Activated naive CD4-positive, alpha-beta T cell treated with anti-CD3 and anti-CD28 coated beads for 36 hours (primary cell): ENCODE measurements around the gene OR52N1. TPM values are rescaled to one million over a fixed set of nuclear protein-coding genes. Genes with fewer than 3 reads are reported as not detected.
A peak's percentile ranks its signal among the peaks of the same experiment; 100 is the strongest.

Source experiments
- CTCF ChIA-PET: fragments of 350-600 bp; sonication (Branson Sonifier 250); formaldehyde crosslinking; loops from one replicate; lab custom pipeline; 2021; ENCODE audit warnings: antibody characterized with exemption; lab: Charles Lee
- DNase-seq: peaks from one replicate; pipeline ENCODE4 v3.0.0-alpha.2; 2020
- H3K27ac Mint-ChIP-seq: one replicate; pipeline ENCODE4 v1.8.0; 2021; ENCODE audit warnings: mild to moderate bottlenecking, mixed read lengths
- H3K27me3 Mint-ChIP-seq: one replicate; pipeline ENCODE4 v1.8.0; 2021; ENCODE audit warnings: low read depth, mixed read lengths
- H3K36me3 Mint-ChIP-seq: one replicate; pipeline ENCODE4 v1.8.0; 2021; ENCODE audit warnings: low read depth, mixed read lengths
- H3K4me1 Mint-ChIP-seq: one replicate; pipeline ENCODE4 v1.8.0; 2021; ENCODE audit warnings: low read depth, mixed read lengths
- H3K4me3 Mint-ChIP-seq: one replicate; pipeline ENCODE4 v1.8.0; 2021; ENCODE audit warnings: mild to moderate bottlenecking, moderate library complexity, mixed read lengths
- H3K9me3 Mint-ChIP-seq: one replicate; pipeline ENCODE4 v1.8.0; 2021; ENCODE audit warnings: mixed read lengths
- intact Hi-C: fragments of 100-400 bp; cut with micrococcal nuclease; formaldehyde crosslinking; loops from one replicate; pipeline ENCODE4 v1.15.1; 2023
- total RNA-seq, 2 experiments: library from RNA; stranded (reverse); gene quantifications; one replicate each; pipeline ENCODE4 v1.2.3, GENCODE V29; 2021

The OR52N1 gene
- total RNA-seq: under 1 TPM; 0.07 to 0.15 TPM

DNA sequence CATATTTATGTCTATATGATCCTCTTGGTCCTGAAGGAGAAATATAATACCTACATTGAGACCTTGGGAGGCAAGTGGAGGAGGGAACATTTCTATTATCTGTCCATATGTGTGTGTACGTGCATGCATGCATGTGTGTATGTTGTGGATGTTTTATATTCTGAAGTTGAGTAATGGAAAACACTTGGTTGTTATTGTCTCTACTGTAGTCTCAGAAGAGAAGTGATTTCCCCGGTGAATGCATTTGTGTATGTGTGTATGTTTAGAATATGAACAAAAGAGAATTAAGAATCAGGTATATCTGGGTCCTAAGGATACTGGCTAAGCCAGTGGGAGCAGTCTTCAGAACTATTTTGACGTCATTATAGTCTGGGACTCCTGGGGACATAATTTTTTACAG is at the start of gene OR52N1:
Gene OR52N1, minus strand, starts transcription at position 101 of the 400 bp plus-strand sequence. CDS start 2,449 bp downstream, outside the sequence.
- no peaks in the 10 kb centered on the region for H3K36me3 Mint-ChIP-seq
- CTCF ChIA-PET: no interaction called here
- DNase-seq: no peak
- H3K4me3 Mint-ChIP-seq: no peak within 1 kb of the TSS
- no peaks in the 10 kb centered on the region for H3K4me1 Mint-ChIP-seq
- H3K9me3 Mint-ChIP-seq: no peaks in the 10 kb centered on the region
- peaks cover 4% of the 10 kb centered on the region for H3K27me3 Mint-ChIP-seq
- intact Hi-C loops: no loop called here
- H3K27ac Mint-ChIP-seq: no peak within 1 kb of the TSS

GRCh38 chr11:5837695-5838094 is 46.6 kb upstream of the OR52N1 start:
- Mint-ChIP-seq H3K9me3 (no peaks in the 10 kb centered on the region), H3K4me1 (no peaks in the 10 kb centered on the region), H3K27me3 (peaks cover 17% of the 10 kb centered on the region), H3K27ac (no peak overlapping the region), H3K4me3 (no peak overlapping the region), H3K36me3 (no peaks in the 10 kb centered on the region)
- intact Hi-C loops: no loop called here
- DNase-seq: no peak
- CTCF ChIA-PET: no interaction called here

DNA sequence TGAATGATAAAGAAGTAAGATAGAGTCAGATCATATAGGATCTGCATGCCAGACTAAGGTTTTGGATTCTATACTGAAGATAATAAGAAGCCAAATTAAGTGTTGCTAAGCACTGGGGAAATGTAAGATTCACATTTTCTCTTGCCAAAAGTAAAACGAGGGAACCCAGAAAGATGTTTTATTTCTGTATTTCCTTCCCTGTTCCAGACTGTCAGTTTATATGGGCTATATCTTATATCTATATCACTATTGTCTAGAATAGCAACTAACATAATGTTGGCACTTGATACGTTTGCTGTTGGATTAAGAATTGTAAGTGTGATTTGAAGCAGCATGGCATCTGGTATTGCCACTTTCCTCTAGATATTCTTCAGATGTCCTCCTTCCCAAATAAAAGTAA is 42.4 kb upstream of the OR52N1 start:
- CTCF ChIA-PET: no interaction called here
- H3K27me3 Mint-ChIP-seq: peaks cover 12% of the 10 kb centered on the region
- no peaks in the 10 kb centered on the region for H3K9me3 Mint-ChIP-seq
- intact Hi-C loops: no loop called here
- no peak overlapping the region for H3K27ac Mint-ChIP-seq
- no peaks in the 10 kb centered on the region for H3K36me3 Mint-ChIP-seq
- H3K4me1 Mint-ChIP-seq: no peaks in the 10 kb centered on the region
- no peak for DNase-seq
- no peak overlapping the region for H3K4me3 Mint-ChIP-seq

GRCh38 chr11:5831196-5831829 is 40.2 kb upstream of the OR52N1 start:
- CTCF ChIA-PET: no interaction called here
- DNase-seq: no peak
- Mint-ChIP-seq H3K27me3 (peaks cover 8% of the 10 kb centered on the region), H3K4me1 (no peaks in the 10 kb centered on the region), H3K36me3 (no peaks in the 10 kb centered on the region), H3K27ac (no peak overlapping the region), H3K4me3 (no peak overlapping the region), H3K9me3 (no peaks in the 10 kb centered on the region)
- intact Hi-C loops: no loop called here

- H3K4me3 Mint-ChIP-seq: peak overlapping the region; percentile 44
- no peaks in the 10 kb centered on the region for H3K36me3 Mint-ChIP-seq
- H3K27me3 Mint-ChIP-seq: peaks cover 3% of the 10 kb centered on the region
- no peak for DNase-seq
- H3K27ac Mint-ChIP-seq: peak overlapping the region; percentile 51
- CTCF ChIA-PET: interaction anchor here (1.3 kb wide), 1 partner anchor 73 kb away, joined by 5 read pairs; no protein-coding TSS in a partner anchor
- no peaks in the 10 kb centered on the region for H3K9me3 Mint-ChIP-seq
- intact Hi-C loops: loop anchor here (5.0 kb wide), 1 partner anchor 419 kb away; the partner anchor contains the start of gene CNGA4
- H3K4me1 Mint-ChIP-seq: peaks cover 12% of the 10 kb centered on the region
Observed at GRCh38 chr11:5818245-5818886, 27.3 kb upstream of the OR52N1 start.

- no peaks in the 10 kb centered on the region for H3K36me3 Mint-ChIP-seq
- H3K4me3 Mint-ChIP-seq: no peak overlapping the region
- intact Hi-C loops: loop anchor here (5.0 kb wide), 1 partner anchor 422 kb away; the partner anchor contains the start of gene CNGA4
- no peaks in the 10 kb centered on the region for H3K27me3 Mint-ChIP-seq
- H3K27ac Mint-ChIP-seq: no peak overlapping the region
- CTCF ChIA-PET: no interaction called here
- no peak for DNase-seq
- H3K9me3 Mint-ChIP-seq: no peaks in the 10 kb centered on the region
- H3K4me1 Mint-ChIP-seq: peaks cover 12% of the 10 kb centered on the region
Observed at GRCh38 chr11:5815534-5815933, 24.5 kb upstream of the OR52N1 start.

DNA sequence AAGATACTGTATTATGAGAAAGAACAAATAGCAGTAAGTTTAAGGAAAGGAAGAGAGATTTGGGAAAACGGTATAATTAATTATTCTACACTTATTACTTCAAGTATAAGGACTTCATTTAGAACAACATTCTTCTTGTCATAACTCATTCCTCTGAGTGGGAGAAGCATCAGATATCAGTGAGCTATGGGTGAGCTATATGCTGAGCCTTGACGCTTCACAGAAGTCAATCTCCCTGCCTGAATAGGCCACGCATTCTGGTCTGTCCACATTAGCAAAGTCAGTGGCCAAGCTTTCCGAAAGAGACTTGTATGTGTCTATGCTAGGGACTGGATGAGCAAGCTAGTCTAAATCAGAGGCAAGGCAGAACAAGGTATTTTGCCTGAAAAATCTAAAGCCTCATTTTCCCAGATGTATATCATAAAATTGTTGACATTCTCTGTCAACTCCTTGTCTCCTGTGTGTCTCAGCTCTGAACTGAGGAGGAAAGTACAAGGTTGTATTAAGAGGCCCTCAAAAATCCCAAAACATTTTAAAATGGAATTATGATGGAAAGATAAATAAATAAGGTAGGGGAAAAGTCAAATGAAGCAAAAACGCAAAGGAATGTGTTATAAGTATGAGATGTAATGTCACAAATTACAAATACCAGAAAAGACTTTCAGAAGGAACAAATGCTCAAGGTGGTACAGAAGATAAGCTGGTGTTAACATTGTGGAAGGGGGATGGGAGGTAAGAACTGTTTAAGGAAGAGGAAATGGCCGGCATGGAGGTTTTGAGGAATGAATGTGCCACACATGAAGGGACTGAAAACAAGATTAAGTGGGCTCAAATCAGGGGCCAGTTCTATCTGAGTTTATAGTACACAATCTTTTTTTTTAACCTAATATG is 19.1 kb upstream of the OR52N1 start:
- Mint-ChIP-seq H3K27ac (peak overlapping the region; percentile 39), H3K4me3 (no peak overlapping the region), H3K36me3 (no peaks in the 10 kb centered on the region), H3K9me3 (no peaks in the 10 kb centered on the region), H3K27me3 (peaks cover 3% of the 10 kb centered on the region), H3K4me1 (peaks cover 8% of the 10 kb centered on the region)
- CTCF ChIA-PET: interaction anchor here (0.7 to 3.3 kb wide), 14 partner anchors 13 to 1163 kb away, joined by 3 to 10 read pairs (median 3); partner anchors contain the start of genes TRIM22 and TRIM5
- intact Hi-C loops: loop anchor here (1.0 to 10.0 kb wide), 5 partner anchors 81 to 1205 kb away; partner anchors contain the start of genes OR51D1, OR51M1, TRIM34 and TRIM68
- no peak for DNase-seq

- peaks cover 5% of the 10 kb centered on the region for H3K9me3 Mint-ChIP-seq
- DNase-seq: peak; percentile 52
- H3K27ac Mint-ChIP-seq: peak overlapping the region; percentile 48
- H3K4me1 Mint-ChIP-seq: peaks cover 8% of the 10 kb centered on the region
- H3K4me3 Mint-ChIP-seq: peak overlapping the region; percentile 89
- intact Hi-C loops: loop anchor here (1.0 to 10.0 kb wide), 5 partner anchors 82 to 1204 kb away; partner anchors contain the start of genes OR51D1, OR51M1, TRIM34 and TRIM68
- H3K36me3 Mint-ChIP-seq: peaks cover 3% of the 10 kb centered on the region
- H3K27me3 Mint-ChIP-seq: peaks cover 5% of the 10 kb centered on the region
- CTCF ChIA-PET: interaction anchor here (0.6 to 3.3 kb wide), 13 partner anchors 14 to 544 kb away, joined by 3 to 10 read pairs (median 3); partner anchors contain the start of genes TRIM22 and TRIM5
Observed at GRCh38 chr11:5809122-5809519, 18.1 kb upstream of the OR52N1 start.

- intact Hi-C loops: loop anchor here (1.0 to 10.0 kb wide), 10 partner anchors 83 to 1621 kb away; partner anchors contain the start of genes OR51D1, OR51M1, TRIM34 and TRIM68
- Mint-ChIP-seq H3K27me3 (peaks cover 5% of the 10 kb centered on the region), H3K4me3 (peak within 1 kb of the TSS; percentile 89), H3K27ac (peak within 1 kb of the TSS; percentile 67), H3K9me3 (peaks cover 10% of the 10 kb centered on the region), H3K4me1 (peaks cover 8% of the 10 kb centered on the region), H3K36me3 (peaks cover 3% of the 10 kb centered on the region)
- CTCF ChIA-PET: interaction anchor here (0.9 to 3.3 kb wide), 5 partner anchors 15 to 207 kb away, joined by 3 to 7 read pairs (median 4); partner anchors contain the start of gene TRIM5
- peak; percentile 86 for DNase-seq
Observed at GRCh38 chr11:5808500-5809121, 17.5 kb upstream of the OR52N1 start, which contains the start of gene OR52N2. Gene OR52N2, plus strand, starts transcription at chr11:5808924. Its CDS starts 11,412 bp downstream, at chr11:5820336.

DNA sequence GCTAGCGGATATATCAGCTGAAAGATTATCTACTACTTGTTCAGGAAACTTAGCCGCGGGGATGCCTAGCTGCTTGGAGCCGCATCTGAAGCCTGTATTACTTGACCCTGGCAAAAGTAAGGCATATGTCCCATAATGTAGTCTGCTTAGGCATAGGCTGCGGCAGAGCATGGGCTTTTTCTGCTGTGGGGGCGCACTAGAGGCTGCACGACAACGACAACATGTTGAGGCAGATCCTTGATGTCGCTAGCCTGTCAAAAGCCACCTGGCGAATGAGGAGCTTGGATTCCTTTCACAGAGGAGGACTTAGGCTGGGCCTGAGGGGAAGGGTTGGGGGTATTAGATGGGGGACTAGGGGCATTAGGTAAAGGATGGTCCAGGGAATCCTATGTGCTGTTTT is 16.5 kb upstream of the OR52N1 start:
- H3K27me3 Mint-ChIP-seq: peaks cover 11% of the 10 kb centered on the region
- peaks cover 8% of the 10 kb centered on the region for H3K4me1 Mint-ChIP-seq
- peak overlapping the region; percentile 40 for H3K4me3 Mint-ChIP-seq
- peak; percentile 8 for DNase-seq
- CTCF ChIA-PET: interaction anchor here (0.6 to 1.1 kb wide), 5 partner anchors 123 to 1056 kb away, joined by 3 to 7 read pairs (median 3); partner anchors contain the start of gene TRIM5
- intact Hi-C loops: loop anchor here (5.0 to 10.0 kb wide), 2 partner anchors 425 to 1203 kb away; partner anchors contain the start of genes OR51M1 and TRIM68
- no peak overlapping the region for H3K27ac Mint-ChIP-seq
- H3K36me3 Mint-ChIP-seq: peaks cover 6% of the 10 kb centered on the region
- peaks cover 16% of the 10 kb centered on the region for H3K9me3 Mint-ChIP-seq

GRCh38 chr11:5803982-5804381 is 12.9 kb upstream of the OR52N1 start:
- H3K4me3 Mint-ChIP-seq: no peak overlapping the region
- H3K4me1 Mint-ChIP-seq: no peaks in the 10 kb centered on the region
- H3K36me3 Mint-ChIP-seq: peaks cover 6% of the 10 kb centered on the region
- CTCF ChIA-PET: no interaction called here
- H3K27ac Mint-ChIP-seq: no peak overlapping the region
- no peak for DNase-seq
- intact Hi-C loops: loop anchor here (10.0 kb wide), 1 partner anchor 1199 kb away; the partner anchor contains the start of gene TRIM68
- H3K9me3 Mint-ChIP-seq: peaks cover 16% of the 10 kb centered on the region
- H3K27me3 Mint-ChIP-seq: peaks cover 14% of the 10 kb centered on the region
